Stimulated activated CD8-positive, alpha-beta memory T cell treated with anti-CD3 and anti-CD28 coated beads, Interleukin-12 subunit alpha, Interleukin-12 subunit beta, amount 100 ng/mL, for 4 hours (primary cell): Measurements from ENCODE around the gene MAGOHB.
A peak's percentile ranks its signal among the peaks of the same experiment; 100 is the strongest.
"Not testable (repeated sequence)": the region's sequence is repeated elsewhere in the genome, so short reads cannot be mapped to it uniquely, and the experiment has no call there.

Experiments
- DNase-seq: peaks from one replicate; pipeline ENCODE4 v3.0.0-alpha.2; 2020; ENCODE audit warnings: low read depth

Gene MAGOHB

GRCh38 chr12:10613349-10614055, at the start of gene MAGOHB:
MAGOHB (minus strand) TSS chr12:10613609; CDS start chr12:10613532, 77 bp downstream.
- peak; percentile 98 for DNase-seq

GRCh38 chr12:10661338-10661737, 47.9 kb upstream of the MAGOHB start:
- DNase-seq: no peak

GRCh38 chr12:10654003-10654402, 40.6 kb upstream of the MAGOHB start:
- DNase-seq: no peak

GRCh38 chr12:10652192-10652591, 38.8 kb upstream of the MAGOHB start:
- DNase-seq: no peak

GRCh38 chr12:10646576-10646975, 33.2 kb upstream of the MAGOHB start:
- DNase-seq: not testable (repeated sequence)

- DNase-seq: no peak
Measured at GRCh38 chr12:10645910-10646309, 32.5 kb upstream of the MAGOHB start.

- DNase-seq: no peak
Measured at GRCh38 chr12:10641735-10642500, 28.5 kb upstream of the MAGOHB start.

GRCh38 chr12:10638728-10639127, 25.3 kb upstream of the MAGOHB start:
- DNase-seq: no peak

GRCh38 chr12:10636611-10637010, 23.2 kb upstream of the MAGOHB start:
- no peak for DNase-seq

- no peak for DNase-seq
Measured at GRCh38 chr12:10636124-10636523, 22.7 kb upstream of the MAGOHB start.

GRCh38 chr12:10635306-10635705, 21.9 kb upstream of the MAGOHB start:
- no peak for DNase-seq

- no peak for DNase-seq
Measured at GRCh38 chr12:10634427-10634826, 21.0 kb upstream of the MAGOHB start.

- no peak for DNase-seq
Measured at GRCh38 chr12:10633541-10633940, 20.1 kb upstream of the MAGOHB start.

GRCh38 chr12:10632226-10632625, 18.8 kb upstream of the MAGOHB start:
- DNase-seq: no peak

GRCh38 chr12:10624605-10625004, 11.2 kb upstream of the MAGOHB start:
- no peak for DNase-seq

GRCh38 chr12:10623131-10623530, 9.7 kb upstream of the MAGOHB start:
- DNase-seq: no peak

GRCh38 chr12:10621278-10621677, 7.9 kb upstream of the MAGOHB start:
- no peak for DNase-seq

- DNase-seq: no peak
Measured at GRCh38 chr12:10620078-10620779, 6.8 kb upstream of the MAGOHB start.

GRCh38 chr12:10618338-10618987, 5.1 kb upstream of the MAGOHB start:
- DNase-seq: no peak

- DNase-seq: no peak
Measured at GRCh38 chr12:10617863-10618262, 4.5 kb upstream of the MAGOHB start.

- no peak for DNase-seq
Measured at GRCh38 chr12:10615532-10615931, 2.1 kb upstream of the MAGOHB start.

GRCh38 chr12:10614056-10614370, 604 bp upstream of the MAGOHB start:
- no peak for DNase-seq

- no peak for DNase-seq
Measured at GRCh38 chr12:10612984-10613348, 443 bp downstream of the MAGOHB start.
